NCI-H2107 (cell line): ENCODE results near the gene SOCS3.
A peak's percentile ranks its signal among the peaks of the same experiment; 100 is the strongest.

Source experiments
- DNase-seq: peaks from one replicate; lab custom pipeline; 2025; lab: John Stamatoyannopoulos, UW

The SOCS3 gene

DNA sequence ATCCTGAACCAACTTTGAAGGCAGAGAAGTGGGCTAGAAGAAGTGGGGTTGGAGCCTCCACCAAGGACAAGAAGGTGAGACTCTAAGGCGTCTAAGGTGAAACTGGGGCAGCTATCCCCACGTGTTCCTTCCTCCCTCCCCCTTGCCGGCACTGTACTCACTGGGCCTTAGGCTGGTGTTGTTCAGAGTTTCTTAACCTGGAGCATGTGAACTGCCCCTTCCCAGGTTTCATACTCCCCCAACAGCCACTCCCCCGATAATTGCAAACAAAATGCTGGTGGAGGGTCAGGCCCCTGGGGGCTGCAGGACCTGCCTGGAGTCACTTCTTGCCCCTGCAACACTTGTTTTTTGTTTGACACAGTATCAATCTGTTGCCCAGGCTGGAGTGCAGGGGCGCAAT, 7.3 kb upstream of the SOCS3 start:
- no peak for DNase-seq

DNA sequence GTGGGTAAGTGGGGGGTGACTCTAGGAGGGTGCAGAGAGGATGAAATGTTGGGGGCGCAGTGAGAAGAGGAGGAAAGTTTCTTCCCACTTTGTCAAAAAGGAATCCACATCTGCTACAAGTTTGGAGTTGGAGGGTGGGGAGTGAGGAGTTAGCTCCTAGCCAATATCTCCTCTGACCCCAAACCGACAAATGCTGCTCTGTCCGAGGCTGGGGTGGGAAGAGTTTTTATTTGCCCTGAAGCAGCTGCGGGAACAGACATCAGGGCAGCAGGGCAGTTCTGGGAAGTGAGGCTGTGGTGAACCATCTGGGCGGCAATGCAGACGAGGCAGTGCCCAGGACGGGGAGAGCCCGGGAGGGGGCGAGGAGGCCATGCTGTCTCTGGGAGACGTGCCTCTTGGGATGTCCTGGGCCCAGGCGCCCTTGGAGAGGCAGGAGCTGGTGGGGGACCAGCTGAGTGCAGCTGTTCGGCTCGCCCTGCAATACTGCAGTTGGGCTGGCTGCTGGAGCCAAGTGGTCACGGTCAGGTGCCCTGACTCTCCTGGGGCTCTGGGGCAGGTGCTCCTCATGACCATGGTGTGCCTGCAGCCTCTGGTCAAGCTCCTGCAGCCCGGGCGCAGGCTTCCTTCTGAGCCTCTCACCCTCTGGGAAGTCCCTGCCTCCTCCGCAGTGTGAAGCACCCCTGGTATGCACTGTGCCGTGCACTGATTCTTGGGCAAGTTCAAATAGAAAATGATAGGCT, 6.4 kb upstream of the SOCS3 start:
- no peak for DNase-seq

DNA sequence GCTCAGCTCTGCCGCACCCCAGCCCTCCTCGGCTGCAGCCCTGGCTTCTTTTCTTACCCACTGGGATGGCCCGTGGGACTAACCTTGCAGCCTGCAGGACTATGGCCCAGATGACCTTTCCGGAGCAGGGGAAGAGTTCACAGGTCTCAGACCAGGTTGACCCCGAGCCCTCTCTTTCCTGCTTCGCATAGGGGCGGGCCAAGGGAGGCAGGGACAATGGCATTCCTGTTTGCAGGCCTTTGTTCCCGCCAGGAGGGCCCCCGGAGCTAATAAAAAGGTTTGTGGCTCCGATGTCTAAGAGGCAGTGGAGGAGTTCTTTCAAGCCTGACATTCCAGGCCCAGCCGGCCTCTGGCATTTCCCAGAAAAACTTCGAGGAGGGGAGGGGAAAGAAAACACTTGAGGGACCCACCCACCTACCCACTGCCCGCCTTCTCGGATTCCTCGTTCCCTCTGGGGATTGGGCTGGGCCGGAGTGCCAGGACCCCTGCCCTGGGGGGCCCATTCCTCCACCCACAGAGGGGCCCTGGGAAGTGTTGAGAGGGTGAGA, 5.8 kb upstream of the SOCS3 start:
- no peak for DNase-seq

DNA sequence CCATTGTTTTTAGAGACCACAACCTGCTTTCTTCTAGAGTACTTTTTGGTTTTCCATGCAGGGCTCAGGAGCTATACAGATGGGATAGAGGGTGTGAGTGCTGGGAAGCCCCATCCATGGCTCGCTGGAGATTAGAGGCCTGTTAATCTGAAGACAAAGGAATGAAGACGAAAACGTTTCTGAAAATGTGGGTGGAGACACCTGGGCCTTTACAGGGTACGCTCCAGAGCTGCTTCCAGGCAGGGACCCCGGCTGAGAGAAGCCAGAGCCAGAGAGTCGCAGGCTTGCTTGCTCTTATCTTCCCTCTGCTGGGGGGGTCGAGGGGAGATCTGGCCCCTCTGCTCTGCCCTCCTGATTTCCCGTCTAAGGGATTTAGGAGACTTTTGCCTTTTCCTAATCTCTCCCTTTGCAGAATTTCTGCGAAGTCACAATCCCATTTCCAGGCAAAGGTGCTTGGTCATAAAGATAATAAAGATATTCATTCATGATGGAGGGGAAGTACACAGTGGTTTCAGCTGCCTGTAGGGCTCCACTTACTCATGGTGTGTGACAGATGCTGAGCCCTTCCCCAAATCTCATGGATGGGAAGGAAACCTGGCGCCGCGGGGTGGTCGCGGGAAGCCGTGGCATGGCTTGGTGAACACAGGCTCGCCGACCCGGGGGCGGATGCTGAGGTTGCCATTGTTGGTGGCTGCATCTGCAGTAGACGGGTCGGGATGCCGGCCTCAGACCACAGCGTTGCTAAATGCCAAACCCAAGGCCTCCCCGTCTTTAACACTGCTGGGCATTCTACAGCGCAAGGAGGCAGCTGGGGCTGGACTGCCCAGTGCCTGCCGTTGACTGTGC, 4.8 kb upstream of the SOCS3 start:
- DNase-seq, result no peak

DNA sequence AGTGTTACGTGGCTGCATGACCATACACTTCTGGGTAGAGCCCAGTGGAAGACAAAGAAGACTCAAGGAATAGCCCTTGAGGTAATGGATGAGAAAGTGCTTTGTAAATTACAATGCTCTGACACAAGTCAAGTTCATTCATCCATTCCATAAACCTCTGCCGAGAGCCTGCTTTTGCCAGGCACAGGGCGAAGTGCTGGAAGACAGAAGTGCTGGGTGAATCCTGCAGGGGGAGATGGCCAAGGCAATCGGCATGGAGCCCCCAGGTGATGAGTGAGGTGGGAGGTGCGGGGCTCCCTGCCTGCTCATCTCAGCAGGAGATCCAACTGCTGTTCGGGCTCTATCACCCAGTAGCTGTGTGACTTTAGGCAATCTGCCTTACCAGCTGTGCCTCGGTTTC, 2.8 kb upstream of the SOCS3 start:
- DNase-seq, result no peak

DNA sequence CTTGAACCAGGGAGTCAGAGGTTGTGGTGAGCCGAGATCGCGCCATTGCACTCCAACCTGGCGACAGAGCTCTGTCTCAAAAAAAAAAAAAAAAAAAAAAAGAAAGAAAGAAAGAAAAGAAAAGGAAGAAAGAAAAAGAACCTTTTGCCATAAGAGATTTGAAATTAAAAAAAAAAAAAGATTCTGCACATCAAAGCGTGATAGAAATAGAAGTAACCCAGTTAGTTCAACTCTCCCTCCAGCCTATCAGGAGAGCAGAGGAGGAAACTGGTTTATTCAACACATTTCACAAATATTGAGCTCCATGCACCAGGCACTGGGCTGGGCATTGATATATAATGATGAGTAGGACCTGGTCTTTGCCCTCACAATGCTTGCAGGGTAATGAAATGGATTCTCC, 2.4 kb upstream of the SOCS3 start:
- no peak for DNase-seq

DNA sequence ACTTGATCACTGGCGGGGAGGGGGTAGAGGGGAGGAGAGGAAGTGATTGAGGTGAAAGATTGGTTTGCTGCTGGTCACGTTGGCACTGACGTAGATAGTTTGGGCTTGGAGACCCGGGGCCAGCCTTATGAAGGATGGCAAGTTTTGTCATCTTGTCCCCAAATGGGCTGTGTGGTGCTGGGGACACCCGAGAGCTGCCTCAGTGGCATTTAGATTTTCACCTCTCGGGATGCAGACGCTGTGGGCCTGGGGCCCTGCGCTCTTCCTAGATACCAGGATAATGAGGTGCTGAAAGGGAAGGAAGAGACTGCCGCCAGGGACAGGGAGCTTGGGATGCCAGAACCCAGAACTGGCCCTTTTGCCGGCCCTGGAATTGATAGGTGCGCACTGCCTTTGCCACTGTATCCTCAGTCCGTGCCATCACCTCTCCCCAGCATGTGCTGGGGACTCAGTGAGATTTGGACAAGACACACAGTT, 1.4 kb upstream of the SOCS3 start:
- no peak for DNase-seq

DNA sequence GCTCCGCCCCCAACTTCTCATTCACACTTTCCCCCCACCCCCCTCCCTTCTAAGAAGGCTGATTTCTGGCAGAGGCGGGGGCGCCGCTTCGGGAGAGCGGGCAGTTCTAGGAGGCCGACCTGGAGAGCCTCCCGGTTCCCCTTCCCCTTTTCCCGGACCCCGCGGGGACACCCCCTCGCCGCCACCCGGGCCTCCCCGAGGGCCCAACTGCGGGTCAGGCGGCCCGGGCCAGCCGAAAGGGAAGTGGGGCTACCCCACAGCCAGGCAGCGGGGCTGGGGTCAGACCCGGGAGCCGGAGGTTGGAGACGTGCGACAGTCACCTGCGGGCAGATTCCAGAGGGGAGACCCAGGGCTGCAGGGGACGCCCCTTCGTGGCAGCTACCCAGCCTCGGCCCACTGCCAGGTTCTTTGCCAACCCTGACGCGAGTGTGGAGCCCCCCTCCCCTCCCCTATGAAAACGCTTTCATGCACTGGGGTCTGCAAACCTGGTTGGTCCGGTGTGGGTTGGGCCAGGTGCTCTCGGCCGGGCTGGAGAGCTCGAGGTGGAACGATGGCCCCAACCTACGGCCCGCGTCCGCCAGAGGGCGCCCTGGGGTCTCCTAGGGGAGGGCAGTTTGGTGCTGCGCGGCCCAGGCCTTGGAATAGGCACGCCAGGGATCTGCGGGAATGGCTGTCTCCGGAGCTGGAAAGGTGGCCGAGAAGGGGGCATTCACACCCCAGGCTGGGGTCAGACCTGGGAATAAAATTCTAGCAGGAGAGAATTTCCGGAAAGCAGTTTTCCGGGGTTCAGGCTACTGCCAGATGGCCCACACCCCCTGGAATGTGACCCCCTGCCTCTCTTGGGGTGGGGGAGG, 721 bp upstream of the SOCS3 start:
- DNase-seq, result peak; percentile 82

DNA sequence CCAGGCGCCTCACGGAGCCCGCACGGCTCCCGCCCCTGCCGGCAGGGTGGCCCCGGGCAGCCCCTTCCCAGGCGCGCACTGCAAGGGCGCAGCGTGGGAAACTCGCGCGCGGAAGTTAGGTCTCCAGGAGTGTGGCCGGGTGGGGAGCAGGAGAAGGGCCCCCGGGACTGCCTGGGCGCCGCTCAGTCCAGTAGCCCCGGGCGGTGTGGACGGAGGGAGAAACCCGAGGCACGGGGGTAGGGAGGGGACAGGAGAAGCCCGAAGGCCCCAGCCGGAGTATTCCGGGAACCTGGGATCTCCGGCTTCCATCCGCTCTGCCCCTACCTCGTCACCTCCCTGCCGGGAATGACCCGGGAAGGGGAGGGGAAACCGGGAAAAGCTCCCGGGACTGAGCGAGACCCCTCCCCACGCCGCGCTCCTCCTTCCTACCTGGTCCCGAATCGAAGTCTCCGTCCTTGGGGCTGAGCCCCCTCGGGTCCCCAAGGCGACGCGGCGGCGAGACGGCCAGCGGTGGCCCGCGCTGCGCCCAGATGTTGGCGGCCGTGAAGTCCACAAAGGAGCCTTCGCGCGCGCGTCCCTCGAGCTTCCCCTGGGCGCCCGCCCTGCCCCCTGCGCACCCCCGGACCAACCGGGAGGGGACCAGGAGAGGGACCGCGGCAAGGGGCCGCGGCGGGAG, 418 bp downstream of the SOCS3 start:
- no peak for DNase-seq

DNA sequence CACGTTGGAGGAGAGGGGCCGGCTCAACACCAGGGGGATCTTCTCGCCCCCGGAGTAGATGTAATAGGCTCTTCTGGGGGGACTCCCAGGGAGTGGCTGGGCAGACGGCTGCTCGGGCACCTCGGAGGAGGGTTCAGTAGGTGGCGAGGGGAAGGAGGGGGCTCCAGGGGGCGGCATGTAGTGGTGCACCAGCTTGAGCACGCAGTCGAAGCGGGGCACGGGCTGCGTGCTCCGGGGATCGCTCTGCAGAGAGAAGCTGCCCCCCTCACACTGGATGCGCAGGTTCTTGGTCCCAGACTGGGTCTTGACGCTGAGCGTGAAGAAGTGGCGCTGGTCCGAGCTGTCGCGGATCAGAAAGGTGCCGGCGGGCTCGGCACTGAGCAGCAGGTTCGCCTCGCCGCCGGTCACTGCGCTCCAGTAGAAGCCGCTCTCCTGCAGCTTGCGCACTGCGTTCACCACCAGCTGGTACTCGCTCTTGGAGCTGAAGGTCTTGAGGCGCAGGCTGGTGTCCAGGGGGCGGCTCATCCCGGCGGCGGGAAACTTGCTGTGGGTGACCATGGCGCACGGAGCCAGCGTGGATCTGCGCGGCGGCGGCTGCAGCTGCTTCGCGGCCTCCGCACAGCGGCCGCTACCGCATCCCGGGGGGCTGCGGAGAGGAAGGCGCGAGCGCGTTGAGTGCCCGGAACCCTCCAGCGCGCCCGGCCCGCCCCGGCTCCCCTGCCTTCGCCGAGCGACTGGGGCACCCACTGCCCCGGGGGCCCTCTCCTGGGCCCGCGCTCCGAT, 1.1 kb downstream of the SOCS3 start:
- no peak for DNase-seq

DNA sequence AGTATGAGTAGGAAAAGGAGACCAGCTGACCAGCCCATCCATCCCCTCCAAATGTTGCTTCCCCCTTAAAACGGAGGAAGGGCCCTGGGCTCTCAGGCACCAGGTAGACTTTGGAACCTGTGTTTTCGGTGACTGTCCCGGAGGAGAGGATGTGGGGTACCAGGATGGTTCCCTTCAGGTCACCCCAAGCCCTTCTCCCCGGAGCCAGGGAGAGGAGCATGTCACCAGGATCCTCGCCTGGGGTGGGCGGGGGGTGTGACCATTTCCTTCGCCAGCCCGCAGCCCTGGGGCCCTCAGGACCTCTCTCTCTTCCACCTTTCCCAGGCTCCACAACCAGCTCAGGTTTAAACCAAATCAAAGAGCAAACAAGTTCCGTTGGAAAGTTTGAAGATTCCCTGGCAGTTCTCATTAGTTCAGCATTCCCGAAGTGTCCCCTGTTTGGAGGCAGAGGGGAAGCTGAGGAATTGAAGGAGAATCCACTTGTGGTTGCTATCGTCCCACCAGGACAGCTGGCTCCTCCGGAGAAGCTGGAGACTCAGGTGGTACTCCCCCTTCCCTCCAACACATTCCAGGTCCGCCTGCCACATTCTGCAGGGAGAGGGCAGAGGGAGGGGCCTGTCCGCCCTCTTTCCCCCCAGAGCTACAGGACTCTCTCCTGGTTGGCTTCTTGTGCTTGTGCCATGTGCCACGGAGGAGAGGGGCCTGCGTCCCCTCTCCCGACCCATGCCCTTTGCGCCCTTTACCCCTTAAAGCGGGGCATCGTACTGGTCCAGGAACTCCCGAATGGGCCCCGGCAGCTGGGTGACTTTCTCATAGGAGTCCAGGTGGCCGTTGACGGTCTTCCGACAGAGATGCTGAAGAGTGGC, 2.0 kb downstream of the SOCS3 start:
- no peak for DNase-seq

DNA sequence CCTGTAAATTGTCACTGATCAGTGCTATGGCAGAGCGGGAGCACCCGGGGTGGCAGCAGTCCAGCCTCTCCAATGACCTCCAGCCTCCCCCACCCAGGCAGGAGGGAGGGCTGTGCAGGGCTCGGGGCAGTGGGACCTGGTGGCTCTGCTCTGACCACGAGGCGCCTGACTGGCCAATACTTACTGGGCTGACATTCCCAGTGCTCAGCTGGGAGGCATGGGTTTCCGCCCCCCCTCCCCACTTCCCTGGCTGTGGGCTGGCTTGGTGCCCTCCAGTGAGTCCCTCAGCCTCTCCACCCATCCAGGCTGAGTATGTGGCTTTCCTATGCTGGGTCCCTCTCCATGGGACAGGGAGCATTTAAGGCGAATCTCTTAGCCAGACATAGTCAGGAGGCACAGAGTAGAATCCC, 2.7 kb downstream of the SOCS3 start:
- DNase-seq, result no peak

DNA sequence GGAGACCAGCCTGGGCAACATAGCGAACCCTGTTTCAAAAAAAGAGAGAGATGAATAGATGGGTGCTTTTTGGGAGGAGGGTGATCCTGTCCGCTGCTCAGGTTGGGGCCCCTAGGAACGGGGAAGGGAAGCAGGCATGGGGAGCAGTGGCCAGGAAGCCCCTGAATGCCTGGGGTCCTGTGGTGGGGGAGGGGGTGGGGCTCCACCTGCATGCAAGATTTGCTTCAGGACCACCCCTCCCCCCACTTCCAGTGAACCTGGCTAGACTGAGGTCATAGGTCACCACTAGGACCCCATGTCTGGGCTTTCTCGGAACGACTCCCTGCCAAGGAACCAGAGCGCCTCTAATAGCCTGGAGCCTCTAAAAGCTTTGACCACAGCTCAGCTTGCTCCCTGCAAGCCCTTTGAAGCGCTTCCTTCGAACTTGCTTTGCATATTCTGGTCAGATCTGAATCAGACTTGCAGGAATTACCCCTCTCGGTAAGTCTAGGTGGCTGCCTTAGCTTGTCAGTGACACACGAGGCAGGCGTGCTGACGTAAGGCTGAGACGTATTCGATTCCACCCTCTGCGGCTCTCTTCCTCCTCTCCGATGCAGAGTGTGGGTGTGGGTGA, 3.7 kb downstream of the SOCS3 start:
- DNase-seq, result no peak

DNA sequence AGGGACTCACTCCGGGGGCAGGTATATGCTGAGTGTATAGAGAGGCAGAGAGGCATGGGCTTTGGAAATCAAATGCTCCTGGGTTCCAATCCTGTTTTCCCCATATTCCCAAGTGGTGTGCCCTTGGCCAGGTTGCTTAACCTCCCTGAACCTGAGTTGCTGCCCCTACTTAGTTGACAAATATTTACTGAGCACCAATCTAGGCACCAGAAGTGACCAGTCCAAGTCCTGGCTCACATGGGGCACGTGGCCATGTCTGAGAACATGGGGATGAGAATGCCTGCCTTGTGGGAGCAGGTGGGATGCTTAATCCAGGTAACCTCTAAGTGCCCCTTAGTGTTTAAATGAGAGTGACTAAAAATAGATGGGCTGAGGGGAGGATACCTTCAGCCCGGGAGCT, 4.2 kb downstream of the SOCS3 start:
- no peak for DNase-seq

DNA sequence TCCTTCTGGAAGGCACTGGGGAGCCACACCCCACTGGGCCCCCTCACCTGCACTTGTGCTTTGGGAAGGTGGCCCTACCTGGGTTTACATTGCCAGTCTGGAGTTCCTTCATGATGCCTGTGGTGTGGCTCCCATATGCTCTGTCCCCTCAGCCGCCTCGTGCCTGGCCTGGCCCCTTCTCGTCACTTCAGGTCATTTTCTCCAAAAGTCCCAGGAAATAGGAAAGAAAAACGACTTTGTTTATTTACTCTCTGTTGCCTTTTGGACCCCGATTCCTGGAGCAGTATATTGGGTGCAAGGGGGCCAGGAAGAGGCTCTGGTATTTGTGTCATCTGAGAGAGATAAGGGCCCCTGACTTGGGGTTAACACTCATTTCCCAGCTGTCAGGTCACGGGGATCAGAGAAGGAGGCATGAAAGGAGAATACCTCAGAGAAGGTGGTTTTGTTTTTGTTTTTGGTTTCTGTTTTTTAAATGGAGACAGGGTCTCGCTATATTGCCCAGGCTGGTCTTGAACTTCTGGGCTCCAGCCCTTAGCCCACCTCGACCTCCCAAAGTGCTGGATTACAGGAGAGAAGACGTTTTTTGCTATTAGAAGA, 4.7 kb downstream of the SOCS3 start:
- no peak for DNase-seq

DNA sequence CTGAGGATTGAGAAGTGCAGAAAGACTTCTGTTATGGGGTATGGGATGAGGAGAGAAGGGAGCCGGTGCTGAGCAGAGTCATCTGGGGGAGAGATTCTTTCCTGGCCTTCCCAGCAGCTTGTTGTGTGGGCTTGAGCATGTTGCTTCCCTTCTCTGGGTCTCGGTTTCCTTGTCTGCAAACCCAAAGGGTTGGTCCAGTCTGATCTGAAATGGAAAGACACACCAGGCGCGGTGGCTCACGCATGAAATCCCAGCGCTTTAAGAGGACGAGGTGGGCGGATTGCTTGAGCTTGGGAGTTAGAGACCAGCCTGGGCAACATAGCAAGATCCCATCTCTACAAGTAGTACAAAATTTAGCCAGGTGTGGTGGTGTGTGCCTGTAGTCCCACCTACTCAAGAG, 6.0 kb downstream of the SOCS3 start:
- DNase-seq, result no peak

DNA sequence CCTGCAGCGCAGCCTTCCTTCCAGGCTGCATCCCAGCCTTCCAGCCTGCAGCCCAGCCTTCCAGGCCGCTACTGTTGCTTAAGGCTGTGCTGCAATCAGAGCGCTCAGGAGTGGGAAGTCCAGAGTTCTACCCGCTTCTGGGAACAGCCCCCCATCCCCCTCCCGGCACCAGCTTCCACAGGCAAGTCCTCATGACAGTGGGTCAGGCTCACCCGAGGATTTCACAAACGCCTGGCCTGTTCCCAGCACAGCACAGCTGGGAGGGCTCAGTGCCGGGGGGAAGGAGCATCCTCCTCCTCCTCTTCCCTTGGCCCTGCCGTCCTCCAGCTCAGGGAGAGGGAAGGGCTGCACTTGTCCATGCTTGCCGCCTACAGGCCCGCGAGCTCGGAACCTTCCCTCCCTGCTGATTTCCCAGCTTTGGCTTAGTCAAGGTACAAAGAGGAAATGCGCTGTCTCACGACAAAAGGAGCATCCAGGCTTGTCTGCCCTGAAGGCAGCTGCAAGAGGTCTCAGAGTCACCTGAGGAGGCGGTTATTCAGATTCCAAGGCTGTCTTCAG, 8.3 kb downstream of the SOCS3 start:
- DNase-seq, result no peak

DNA sequence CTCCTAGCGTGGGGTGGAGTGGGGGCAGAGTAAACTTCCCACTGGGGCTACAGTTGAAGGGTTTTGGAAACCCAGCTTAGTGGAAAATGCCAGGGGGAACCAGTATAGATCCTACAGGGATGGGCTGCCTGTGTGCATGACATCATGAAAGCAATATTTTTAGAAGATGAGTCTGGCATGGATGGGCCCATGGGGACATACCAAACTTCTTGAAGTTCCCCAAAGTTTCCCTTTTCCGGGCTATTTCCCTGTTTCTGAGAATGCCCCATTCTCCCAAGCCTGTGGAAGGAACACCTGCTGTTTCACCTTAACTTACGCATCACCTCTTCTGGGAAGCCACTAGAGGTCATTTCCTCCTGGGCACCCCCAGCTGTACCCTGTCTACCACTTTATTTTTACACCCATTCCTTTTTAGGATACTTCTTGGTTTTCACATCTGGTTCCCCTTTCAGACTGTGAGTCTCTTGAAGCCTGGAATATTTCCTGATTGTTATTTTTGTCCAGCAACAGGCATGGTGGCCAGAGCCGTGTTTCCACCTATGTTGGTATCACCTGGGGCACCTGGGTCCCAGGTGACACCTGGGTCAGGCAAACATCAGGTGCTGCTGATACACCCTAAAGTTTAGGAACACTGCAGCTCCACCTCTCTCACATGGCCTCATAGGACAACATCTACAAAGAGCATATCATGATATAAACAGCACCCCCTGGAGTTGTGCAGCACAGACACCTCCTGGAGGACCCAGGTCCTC, 9.8 kb downstream of the SOCS3 start:
- DNase-seq, result no peak
